ENCODE data around the gene FAM81A.

FAM81A gene

DNA sequence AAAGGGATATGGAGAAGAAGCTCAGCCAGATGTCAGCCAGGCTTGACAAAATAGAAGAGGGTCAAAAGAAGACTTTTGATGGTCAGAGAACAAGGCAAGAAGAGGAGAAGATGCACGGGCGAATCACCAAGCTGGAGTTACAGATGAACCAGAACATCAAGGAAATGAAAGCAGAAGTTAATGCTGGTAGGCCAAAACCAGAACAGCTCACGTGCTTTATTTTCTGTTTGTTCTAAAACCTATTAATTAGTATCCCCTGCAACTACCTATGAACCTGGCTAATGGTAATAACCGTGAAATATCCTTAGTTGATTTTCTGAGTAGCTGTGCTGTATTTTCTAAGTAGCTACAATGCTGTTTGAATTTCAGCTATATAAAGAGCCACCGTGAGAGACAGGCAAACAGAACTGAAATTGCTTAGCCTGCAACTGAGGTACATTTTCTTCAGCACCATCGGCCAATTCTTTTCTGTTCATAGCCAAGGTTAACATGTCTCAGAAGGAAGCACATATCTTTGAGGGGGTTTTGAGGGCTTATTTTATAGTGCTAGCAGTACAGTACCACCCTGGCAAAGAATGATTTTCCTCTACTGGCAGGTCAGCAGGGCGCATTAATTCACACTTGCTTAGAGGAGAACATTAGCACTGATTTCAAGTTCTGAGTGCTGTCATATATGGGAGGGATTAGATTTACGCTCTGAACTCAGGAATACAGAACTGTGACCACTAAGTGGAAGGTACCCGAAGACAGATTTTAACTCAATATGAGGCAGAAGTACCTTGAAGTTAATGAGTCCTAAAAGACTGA, 78.9 kb downstream of the FAM81A start:
- Histone ChIP-seq H3K4me1 (ENCODE audit: low read length) (peaks cover 74% of the 10 kb centered on the region), H3K36me3 (replicated peaks; ENCODE audit: low read depth, low read length) (no peaks in the 10 kb centered on the region), H3K9ac (ENCODE audit: low read length) (peak overlapping the region; percentile 80), H3K4me2 (ENCODE audit: low read length) (peak overlapping the region; percentile 80), H4K20me1 (ENCODE audit: insufficient read depth, low read length) (no peaks in the 10 kb centered on the region), H3K27me3 (ENCODE audit: low read depth, low read length) (no peaks in the 10 kb centered on the region), H3K79me2 (ENCODE audit: low read length) (no peaks in the 10 kb centered on the region), H3K4me3 (ENCODE audit: low read length) (peak overlapping the region; percentile 52), H3K9me3 (ENCODE audit: insufficient read depth, low read length) (no peaks in the 10 kb centered on the region), H3K27ac (ENCODE audit: low read length) (peak overlapping the region; percentile 97), H2AFZ (ENCODE audit: low read depth, low read length) (peak overlapping the region; percentile 44; the same call in 1 of the 2 replicates)
- TF ChIP-seq, protein P1, sequence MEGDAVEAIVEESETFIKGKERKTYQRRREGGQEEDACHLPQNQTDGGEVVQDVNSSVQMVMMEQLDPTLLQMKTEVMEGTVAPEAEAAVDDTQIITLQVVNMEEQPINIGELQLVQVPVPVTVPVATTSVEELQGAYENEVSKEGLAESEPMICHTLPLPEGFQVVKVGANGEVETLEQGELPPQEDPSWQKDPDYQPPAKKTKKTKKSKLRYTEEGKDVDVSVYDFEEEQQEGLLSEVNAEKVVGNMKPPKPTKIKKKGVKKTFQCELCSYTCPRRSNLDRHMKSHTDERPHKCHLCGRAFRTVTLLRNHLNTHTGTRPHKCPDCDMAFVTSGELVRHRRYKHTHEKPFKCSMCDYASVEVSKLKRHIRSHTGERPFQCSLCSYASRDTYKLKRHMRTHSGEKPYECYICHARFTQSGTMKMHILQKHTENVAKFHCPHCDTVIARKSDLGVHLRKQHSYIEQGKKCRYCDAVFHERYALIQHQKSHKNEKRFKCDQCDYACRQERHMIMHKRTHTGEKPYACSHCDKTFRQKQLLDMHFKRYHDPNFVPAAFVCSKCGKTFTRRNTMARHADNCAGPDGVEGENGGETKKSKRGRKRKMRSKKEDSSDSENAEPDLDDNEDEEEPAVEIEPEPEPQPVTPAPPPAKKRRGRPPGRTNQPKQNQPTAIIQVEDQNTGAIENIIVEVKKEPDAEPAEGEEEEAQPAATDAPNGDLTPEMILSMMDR (IDR thresholded peaks at IDR 0.05; ENCODE audit: low read depth, low read length) = no peak
- TF ChIP-seq EZH2phosphoT487 (IDR thresholded peaks at IDR 0.05; ENCODE audit: low read depth) = no peak

DNA sequence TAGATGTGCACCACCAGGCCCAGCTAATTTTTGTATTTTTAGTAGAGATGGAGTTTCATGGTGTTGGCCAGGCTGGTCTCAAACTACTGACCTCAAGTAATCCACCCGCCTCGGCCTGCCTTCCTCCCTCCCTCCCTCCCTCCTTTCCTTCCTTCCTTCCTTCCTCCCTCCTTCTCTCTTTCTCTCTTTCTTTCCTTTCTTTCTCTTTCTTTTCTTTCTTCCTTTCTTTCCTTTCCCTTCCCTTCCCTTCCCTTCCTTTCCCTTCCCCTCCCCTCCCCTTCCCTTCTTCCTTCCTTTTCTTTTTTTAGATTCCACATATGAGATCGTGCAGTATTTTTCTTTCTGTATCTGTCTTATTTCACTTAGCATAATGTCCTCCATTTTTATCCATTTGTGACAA, 81.3 kb downstream of the FAM81A start:
- Histone ChIP-seq H3K79me2 (ENCODE audit: low read length) (no peaks in the 10 kb centered on the region), H2AFZ (ENCODE audit: low read depth, low read length) (no peak overlapping the region), H3K36me3 (replicated peaks; ENCODE audit: low read depth, low read length) (no peaks in the 10 kb centered on the region), H3K9ac (ENCODE audit: low read length) (no peak overlapping the region), H3K4me3 (ENCODE audit: low read length) (no peak overlapping the region), H4K20me1 (ENCODE audit: insufficient read depth, low read length) (no peaks in the 10 kb centered on the region), H3K9me3 (ENCODE audit: insufficient read depth, low read length) (no peaks in the 10 kb centered on the region), H3K4me2 (ENCODE audit: low read length) (no peak overlapping the region), H3K27ac (ENCODE audit: low read length) (peak overlapping the region; percentile 97), H3K4me1 (ENCODE audit: low read length) (peaks cover 95% of the 10 kb centered on the region), H3K27me3 (ENCODE audit: low read depth, low read length) (no peaks in the 10 kb centered on the region)
- TF ChIP-seq, protein P1 (IDR thresholded peaks at IDR 0.05; ENCODE audit: low read depth, low read length) = no peak
- TF ChIP-seq EZH2phosphoT487 (IDR thresholded peaks at IDR 0.05; ENCODE audit: low read depth) = no peak

DNA sequence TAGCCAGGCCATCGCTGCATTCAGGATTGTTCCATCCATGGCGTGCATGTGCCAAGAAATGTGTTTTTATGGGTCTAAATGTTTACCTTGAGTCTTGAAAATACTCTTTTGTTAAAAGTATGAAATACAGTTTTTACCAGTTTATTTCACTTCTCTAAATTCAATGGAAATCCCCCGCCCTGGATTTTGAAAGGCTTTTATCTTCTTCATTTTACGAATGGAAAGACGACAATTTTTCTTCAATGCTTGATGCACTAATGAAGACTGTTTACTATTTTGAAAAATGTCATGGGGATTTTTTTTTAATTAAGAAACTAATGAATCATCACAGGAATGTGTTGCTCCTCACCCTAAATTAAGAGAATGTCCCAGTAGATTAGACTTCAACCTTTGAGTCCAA, 83.5 kb downstream of the FAM81A start:
- H3K27ac ChIP-seq (ENCODE audit: low read length) = peak overlapping the region; percentile 87
- peak overlapping the region; percentile 40 for H3K4me3 ChIP-seq (ENCODE audit: low read length)
- H3K9ac ChIP-seq (ENCODE audit: low read length) = peak overlapping the region; percentile 65
- no peaks in the 10 kb centered on the region for H3K9me3 ChIP-seq (ENCODE audit: insufficient read depth, low read length)
- no peaks in the 10 kb centered on the region for H3K36me3 ChIP-seq (replicated peaks; ENCODE audit: low read depth, low read length)
- H3K4me1 ChIP-seq (ENCODE audit: low read length) = peaks cover 78% of the 10 kb centered on the region
- no peaks in the 10 kb centered on the region for H4K20me1 ChIP-seq (ENCODE audit: insufficient read depth, low read length)
- TF ChIP-seq, protein P1 (IDR thresholded peaks at IDR 0.05; ENCODE audit: low read depth, low read length) = no peak
- TF ChIP-seq EZH2phosphoT487 (IDR thresholded peaks at IDR 0.05; ENCODE audit: low read depth) = no peak
- H2AFZ ChIP-seq (ENCODE audit: low read depth, low read length) = peak overlapping the region; percentile 26; the same call in 1 of the 2 replicates
- H3K4me2 ChIP-seq (ENCODE audit: low read length) = peak overlapping the region; percentile 65
- H3K27me3 ChIP-seq (ENCODE audit: low read depth, low read length) = no peaks in the 10 kb centered on the region
- H3K79me2 ChIP-seq (ENCODE audit: low read length) = no peaks in the 10 kb centered on the region

DNA sequence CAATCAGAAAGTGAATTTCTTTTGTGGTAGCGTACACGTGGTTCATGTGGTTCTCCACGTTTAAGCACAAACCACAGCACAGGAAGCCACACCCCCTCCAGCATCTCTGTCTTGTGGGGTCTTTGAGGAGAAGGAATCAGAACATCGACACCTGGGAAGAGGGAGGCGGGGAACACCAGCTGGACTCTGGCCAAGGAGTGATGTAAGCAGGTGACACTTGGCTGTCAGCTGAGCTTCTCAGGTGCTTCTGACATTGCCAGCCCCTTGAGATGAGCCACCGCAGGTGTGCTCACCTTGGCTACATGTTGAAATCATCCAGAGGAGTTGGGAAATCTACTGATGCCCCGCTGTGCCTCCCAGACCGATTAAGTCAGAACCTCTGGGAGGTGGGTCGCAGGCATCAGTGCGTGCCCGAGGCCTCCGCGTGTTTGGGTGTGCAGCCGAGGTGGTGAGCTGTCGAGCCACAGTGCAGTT, 85.0 kb downstream of the FAM81A start:
- no peaks in the 10 kb centered on the region for H3K79me2 ChIP-seq (ENCODE audit: low read length)
- no peaks in the 10 kb centered on the region for H4K20me1 ChIP-seq (ENCODE audit: insufficient read depth, low read length)
- H3K27ac ChIP-seq (ENCODE audit: low read length) = peak overlapping the region; percentile 87
- peaks cover 63% of the 10 kb centered on the region for H3K4me1 ChIP-seq (ENCODE audit: low read length)
- H3K9ac ChIP-seq (ENCODE audit: low read length) = peak overlapping the region; percentile 65; the same call in 1 of the 2 replicates
- no peak for TF ChIP-seq EZH2phosphoT487 (IDR thresholded peaks at IDR 0.05; ENCODE audit: low read depth)
- TF ChIP-seq, protein P1 (IDR thresholded peaks at IDR 0.05; ENCODE audit: low read depth, low read length) = no peak
- H3K36me3 ChIP-seq (replicated peaks; ENCODE audit: low read depth, low read length) = no peaks in the 10 kb centered on the region
- H3K27me3 ChIP-seq (ENCODE audit: low read depth, low read length) = no peaks in the 10 kb centered on the region
- peak overlapping the region; percentile 65 for H3K4me2 ChIP-seq (ENCODE audit: low read length)
- H3K4me3 ChIP-seq (ENCODE audit: low read length) = no peak overlapping the region
- no peak overlapping the region; the same call in 1 of the 2 replicates for H2AFZ ChIP-seq (ENCODE audit: low read depth, low read length)
- H3K9me3 ChIP-seq (ENCODE audit: insufficient read depth, low read length) = no peaks in the 10 kb centered on the region

Data from OCI-LY3 (cell line).